HL-60/S4 treated with phorbol 12-myristate 13-acetate at 8.2 ng/mL for 4 days and 3 days (cell line): ENCODE data around the gene AP4M1.

Source experiments
- in situ Hi-C: fragments of 300-500 bp; cut with MboI; formaldehyde crosslinking; loops from 2 replicates; pipeline ENCODE4 v1.15.0; 2022; ENCODE audit warnings: low sequenced_read_pairs

AP4M1 gene

DNA sequence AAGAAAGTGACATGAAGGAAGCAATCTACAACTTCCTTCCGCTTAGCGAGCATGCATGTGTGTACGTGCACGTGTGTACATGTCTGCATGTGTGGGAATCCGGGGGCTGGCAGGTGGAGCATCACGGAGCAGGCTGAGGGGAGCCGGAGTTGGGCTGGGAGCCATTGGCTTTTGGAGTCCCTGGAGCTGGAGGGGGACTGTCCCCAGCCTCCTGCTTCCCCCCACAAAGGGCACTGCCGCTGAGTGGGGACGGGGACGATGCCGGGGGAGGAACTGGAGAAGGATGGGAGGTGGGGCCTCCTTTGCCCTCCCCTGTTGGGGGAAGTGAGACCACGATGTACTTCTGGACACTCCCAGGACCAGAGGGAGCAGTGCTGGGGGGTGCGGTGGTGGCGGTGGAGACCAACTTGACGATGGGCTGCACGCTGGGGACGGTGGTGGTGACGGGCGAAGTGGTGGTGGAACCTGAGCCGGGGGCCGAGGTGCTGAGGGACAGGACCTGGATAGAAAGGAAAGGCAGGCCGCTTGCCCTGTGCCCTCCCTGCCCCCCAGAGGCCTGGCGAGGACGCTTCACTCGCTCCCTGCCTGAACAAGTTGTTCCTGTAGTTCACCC is 5.8 kb downstream of the AP4M1 start:
- in situ Hi-C loops, result no loop called here

DNA sequence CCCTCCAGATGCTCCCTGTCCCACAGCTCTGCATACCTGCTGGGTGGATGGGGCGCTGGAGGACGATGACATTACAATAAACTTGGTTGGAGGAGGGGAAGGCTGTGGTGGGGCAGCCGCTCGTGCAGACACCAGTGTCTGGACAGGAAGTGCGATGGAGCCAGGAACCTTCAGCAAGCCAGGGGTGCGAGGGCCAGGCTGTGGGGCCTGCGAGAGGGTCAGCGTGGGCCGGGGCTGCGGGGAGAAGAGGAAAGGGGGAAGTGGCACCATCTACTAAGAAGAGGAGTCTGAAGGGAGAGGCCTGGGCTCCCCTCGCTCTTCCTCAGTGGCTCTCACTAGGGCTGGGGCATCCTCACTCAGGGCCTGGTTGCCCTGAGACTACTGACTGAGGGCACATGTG is 6.4 kb downstream of the AP4M1 start:
- in situ Hi-C loops, result no loop called here

DNA sequence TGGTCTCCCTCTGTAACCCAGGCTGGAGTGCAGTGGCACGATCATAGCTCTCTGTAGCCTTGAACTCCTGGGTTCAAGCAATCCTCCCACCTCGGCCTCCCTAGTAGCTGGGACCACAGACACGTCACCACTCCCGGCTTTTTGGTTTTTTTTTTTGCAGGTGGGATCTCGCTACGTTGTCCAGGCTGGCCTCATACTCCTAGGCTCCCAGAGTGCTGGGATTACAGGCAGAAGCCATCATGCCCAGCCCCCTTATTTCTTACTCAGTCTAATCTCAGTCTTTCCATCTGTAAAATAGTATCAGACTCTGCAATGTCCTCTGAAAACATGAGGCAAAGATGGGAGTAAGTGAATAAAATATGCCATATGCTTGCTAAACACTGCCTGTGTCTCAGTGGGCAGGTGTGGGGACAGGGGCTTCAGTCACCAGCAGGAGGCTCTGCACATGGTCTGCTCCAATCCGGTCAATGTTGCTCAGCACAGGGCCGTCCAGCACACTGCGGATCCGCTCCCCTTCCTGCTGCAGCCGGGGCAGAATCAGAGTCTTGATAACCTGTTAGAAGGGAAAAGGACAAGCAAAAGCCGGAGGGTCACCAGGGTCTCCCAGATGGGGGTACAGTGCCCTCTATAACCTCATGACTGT is 8.2 kb downstream of the AP4M1 start:
- in situ Hi-C loops, result no loop called here

DNA sequence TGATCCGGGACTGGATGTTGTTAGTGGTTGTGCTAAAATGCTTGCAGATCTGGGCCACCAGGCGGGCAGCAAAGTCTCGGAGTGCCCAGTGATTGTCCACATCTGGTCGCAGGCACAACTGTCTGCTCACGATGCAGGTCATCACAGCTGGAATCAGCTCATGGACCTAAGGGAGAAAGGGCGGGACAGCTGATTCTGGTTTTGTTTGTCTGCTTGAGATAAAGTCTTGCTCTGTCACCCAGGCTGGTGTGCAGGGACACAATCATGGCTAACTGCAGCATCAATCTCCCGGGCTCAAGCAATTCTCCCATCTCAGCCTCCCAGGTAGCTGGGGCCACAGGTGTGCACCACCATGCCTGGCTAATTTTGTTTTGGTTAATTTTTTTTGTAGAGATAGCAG is 9.7 kb downstream of the AP4M1 start:
- in situ Hi-C loops, result no loop called here

DNA sequence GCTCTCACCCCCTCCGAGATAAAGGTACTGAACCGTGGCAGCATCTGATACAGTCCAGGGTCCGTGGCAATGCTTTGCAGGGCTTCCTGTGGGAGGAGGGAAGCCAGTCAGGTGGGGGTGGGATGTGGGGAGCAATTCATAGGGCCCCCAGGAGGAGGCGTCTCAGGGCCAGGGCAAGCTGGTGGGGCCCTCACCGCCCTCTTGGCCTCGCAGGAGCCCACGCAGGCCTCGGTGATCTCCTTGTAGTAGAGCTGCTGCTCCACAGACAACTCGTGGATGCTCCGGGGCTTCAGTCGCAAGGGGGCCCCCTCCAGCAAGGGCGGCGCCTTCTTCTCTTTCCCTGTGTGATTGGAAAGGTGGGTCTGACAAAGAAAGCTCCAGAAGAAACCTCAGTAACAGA is 10.5 kb downstream of the AP4M1 start:
- in situ Hi-C loops, result no loop called here

DNA sequence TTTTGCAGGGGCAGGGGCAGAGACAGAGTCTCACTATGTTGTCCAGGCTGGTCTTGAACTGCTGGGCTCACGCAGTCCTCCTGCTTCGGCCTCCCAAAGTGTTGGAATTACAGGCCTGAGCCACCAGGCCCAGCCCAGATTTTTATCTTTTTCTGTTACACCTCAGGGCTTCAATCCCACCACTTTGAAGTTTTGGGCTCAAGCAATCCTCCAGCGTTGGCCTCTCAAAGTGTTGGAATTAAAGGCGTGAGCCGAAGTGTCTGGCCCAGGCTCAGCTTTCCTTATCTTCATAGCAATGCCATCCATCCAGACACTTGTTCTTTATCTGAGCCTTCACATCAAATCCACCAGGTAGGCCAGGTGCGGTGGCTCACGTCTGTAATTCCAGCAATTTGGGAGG is 13.6 kb downstream of the AP4M1 start:
- in situ Hi-C loops, result no loop called here

DNA sequence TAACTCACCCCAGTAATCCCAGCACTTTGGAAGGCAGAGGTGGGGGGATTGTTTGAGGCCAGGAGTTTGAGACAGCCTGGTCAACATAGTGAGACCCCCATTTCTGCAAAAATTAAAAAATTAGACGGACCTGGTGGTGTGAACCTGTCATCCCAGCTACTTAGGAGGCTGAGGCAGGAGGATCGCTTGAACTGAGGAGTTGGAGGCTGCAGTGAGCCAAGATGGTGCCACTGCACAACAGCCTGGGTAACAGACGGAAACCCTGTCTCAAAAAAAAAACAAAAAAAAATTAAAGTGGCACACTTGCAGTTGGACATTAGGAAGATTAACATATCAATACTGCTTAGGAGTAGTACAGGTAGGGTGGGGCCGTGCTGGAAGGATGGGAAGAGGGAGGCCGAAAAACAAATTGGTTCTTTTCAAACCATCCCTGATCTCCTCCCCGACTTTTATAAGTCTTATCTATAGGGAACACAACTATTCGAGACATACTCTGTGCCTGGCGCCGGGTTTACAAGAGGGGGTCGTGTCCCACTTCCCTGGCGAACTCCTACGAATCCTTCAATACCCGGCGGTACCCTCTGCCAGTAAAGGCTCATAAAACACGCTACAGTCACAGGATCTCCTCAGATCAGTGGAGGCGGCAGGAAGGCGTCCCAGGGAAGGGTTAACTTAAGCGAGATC is 17.1 kb downstream of the AP4M1 start:
- in situ Hi-C loops, result no loop called here

DNA sequence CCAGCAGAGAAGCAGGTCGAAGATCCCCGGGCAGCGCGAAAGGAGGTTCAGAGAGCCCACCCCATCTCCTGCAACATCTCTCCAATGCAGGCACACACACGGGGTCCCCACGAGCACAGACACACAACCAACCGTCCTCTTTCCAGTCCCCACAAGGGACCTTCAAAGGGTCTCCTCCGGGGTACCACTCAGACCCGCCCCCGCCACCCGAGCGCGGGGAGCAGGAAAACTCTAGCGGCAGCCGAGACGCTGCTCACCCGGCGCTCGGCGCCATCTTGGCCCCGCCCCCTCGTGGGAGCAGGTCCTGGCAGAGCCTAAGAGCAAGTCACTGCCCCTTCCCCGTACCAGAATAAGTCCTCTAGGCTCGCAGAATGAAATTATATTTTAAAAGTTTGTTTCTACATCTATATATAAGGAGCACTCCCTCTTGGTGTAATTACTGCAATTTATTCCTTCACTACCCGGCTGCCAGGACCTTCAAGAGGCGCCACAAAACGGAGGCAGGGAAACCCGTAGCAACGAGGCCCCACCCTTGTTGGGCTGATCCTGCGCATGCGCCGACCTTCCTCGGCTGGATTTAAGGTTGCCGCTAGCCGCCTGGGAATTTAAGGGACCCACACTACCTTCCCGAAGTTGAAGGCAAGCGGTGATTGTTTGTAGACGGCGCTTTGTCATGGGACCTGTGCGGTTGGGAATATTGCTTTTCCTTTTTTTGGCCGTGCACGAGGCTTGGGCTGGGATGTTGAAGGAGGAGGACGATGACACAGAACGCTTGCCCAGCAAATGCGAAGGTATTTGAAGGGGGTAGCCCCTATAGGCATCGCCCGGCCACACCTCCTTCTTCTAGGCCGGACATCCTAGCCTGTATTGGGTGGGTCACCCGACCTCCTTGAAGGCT is 17.9 kb downstream of the AP4M1 start, which contains the start of the genes CNPY4 and TAF6:
CNPY4 (plus strand) TSS at position 563 of the 898 bp plus-strand sequence; CDS start at position 674, 111 bp downstream.
TAF6 (minus strand) TSS at position 287 of the 898 bp plus-strand sequence. CDS start 5,149 bp downstream, outside the sequence.
- in situ Hi-C loops, result no loop called here

DNA sequence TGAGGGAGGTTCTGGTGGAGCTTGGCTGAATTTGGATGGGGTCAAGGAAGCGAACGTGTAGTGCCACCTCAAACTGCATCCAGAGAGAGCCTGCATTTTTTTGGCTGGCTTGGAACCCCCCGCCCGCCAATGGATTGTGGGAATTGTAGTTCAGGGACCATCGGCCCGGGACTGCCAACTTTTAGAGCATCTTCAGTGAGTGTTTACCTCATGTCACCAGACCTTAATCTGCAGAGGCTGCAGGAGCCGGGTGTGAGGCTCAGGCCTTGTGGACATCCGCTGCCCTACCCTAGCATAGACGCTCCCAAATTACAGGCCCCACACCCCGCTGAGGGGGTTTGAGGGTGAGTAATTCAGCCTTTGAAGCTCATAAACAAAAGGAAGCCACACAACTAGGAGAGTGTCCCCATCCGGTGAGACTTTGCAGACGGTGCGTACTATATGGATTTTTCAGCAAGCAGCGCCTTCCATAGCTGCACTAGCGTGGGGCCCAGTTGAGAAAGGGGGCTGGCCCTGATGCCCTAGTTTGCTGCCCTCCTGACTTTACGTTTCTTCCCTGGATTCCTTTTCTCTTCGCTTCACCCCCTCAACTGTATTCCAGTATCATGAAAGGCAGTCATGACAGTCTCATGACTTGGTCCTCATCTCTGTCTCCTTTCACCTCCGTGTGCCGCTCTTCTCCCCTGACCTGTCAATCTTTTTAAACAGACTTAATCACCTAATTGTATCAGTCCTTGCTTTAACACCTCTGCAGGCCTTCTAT is 18.7 kb downstream of the AP4M1 start:
- in situ Hi-C loops, result no loop called here

DNA sequence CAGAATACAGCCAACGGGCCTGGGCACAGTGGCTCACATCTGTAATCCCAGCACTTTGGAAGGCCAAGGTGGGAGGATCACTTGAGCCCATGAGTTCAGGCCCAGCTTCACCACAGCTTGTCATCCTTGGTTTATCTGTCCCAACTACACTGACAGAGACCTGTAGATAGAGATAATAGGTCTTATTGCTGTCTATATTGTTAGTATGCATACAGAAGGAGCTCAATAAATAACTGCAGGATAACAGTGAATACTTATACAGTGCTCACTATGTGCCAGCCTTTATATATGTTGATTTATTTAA is 19.2 kb downstream of the AP4M1 start:
- in situ Hi-C loops, result no loop called here

DNA sequence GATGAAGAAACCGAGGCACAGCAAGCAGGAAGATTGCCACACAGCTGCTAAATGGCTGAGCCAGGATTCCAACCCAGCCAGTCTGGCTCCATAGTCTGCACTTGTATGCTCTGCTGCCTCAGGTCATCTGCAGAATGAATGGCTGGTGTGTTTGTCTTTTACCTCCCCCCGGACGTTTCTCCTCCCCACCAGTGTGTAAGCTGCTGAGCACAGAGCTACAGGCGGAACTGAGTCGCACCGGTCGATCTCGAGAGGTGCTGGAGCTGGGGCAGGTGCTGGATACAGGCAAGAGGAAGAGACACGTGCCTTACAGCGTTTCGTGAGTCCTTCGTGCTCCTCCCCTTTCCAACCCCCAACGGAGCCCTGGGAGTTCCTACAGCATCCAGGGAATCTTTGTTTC is 20.6 kb downstream of the AP4M1 start:
- in situ Hi-C loops, result no loop called here

DNA sequence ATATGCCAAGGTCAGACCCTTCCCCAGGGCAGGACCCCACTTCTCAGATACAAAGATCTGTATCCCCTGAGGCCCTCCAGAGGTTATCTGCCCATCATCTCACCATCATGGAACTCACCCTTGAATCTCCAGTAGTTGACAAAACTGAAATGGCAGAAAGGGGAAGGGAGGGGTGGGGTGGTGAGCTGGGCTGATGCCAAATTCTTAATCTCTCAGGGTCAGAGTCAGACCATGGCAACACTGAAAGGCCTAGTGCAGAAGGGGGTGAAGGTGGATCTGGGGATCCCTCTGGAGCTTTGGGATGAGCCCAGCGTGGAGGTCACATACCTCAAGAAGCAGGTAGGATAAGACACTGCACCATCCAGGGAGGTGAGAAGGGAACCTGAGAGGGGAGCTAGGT is 21.1 kb downstream of the AP4M1 start:
- in situ Hi-C loops, result no loop called here

DNA sequence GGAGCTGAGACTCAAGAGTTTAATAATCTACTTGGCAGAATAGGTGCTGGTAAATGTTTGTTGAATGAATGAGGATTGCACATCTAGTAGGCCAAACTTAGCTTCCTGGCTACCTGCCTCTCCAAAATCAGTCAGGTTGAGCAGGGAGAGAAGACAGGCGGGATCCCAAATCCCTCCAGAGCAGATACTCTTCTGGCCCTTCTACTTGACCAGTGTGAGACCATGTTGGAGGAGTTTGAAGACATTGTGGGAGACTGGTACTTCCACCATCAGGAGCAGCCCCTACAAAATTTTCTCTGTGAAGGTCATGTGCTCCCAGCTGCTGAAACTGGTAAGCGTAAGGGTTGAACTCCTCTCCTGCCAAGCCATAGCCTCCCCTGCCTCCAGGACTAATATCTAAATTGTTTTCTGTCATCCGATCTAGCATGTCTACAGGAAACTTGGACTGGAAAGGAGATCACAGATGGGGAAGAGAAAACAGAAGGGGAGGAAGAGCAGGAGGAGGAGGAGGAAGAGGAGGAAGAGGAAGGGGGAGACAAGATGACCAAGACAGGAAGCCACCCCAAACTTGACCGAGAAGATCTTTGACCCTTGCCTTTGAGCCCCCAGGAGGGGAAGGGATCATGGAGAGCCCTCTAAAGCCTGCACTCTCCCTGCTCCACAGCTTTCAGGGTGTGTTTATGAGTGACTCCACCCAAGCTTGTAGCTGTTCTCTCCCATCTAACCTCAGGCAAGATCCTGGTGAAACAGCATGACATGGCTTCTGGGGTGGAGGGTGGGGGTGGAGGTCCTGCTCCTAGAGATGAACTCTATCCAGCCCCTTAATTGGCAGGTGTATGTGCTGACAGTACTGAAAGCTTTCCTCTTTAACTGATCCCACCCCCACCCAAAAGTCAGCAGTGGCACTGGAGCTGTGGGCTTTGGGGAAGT is 23.1 kb downstream of the AP4M1 start:
- in situ Hi-C loops, result no loop called here

DNA sequence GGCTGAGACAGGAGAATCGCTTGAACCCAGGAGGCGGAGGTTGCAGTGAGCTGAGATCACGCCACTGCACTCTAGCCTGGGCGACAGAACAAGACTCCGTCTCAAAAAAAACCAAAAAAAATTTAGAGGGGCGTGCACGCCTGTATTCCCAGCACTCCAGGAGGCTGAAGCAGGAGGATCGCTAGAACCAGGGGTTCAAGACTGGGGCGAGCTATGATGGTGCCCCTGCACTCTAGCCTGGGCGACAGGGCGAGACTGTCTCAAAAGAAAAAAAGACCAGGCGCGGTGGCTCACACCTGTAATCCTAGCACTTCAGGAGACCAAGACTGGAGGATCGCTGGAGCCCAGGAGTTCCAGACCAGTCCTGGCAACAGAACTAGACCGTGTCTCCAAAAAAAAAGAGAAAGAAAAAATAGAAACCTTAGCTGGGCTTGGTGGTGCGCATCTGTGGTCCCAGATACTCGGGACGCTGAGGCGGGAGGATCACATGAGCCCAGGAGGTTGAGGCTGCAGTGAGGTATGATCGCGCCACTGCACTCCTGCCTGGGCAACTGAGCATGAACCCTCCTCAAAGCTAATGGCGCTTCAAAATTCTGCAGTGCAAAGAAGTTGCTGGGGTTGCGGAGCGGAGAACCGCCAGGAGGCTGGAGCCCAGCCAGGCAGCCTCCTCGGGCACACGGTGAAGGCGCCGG is 24.9 kb downstream of the AP4M1 start:
- in situ Hi-C loops, result no loop called here

DNA sequence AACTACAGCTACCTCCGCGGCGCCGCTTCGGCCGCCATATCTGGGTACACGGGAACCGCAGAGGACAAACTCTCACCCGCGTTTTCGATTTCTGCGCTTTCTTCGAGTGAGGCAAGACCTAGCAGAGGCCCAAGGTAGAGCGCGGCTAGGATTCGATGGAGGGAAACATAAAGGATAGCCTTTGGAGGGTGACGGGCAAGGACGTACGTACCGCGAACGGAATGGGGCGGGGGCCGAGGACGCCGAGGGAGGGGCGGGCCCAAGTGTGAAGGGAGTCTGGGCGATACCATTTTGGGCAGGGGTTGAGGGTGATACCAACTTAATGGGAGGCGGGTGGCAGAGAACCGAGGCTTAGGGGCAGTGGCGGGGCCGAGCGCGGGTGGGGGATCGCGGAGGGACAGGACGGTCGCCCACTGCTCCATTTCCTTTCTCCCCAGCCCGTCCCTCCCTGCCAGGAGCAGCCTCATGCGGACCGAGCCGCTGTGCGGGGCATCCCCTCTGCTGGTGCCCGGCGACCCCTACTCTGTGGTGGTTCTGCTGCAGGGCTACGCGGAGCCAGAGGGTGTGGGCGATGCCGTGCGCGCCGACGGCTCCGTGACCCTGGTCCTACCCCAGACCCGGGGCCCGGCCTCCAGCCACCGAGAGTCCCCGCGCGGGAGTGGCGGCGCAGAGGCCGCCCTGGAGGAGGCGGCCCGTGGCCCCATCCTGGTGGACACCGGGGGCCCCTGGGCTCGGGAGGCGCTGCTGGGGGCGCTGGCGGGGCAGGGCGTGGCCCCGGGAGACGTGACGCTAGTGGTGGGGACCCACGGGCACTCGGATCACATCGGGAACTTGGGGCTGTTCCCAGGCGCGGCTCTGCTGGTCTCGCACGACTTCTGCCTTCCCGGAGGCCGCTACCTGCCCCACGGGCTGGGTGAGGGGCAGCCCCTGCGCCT is 25.8 kb downstream of the AP4M1 start, which contains the start of gene MBLAC1:
MBLAC1 (plus strand) TSS at position 37 of the 935 bp plus-strand sequence; CDS start at position 466, 429 bp downstream.
- in situ Hi-C loops, result no loop called here

DNA sequence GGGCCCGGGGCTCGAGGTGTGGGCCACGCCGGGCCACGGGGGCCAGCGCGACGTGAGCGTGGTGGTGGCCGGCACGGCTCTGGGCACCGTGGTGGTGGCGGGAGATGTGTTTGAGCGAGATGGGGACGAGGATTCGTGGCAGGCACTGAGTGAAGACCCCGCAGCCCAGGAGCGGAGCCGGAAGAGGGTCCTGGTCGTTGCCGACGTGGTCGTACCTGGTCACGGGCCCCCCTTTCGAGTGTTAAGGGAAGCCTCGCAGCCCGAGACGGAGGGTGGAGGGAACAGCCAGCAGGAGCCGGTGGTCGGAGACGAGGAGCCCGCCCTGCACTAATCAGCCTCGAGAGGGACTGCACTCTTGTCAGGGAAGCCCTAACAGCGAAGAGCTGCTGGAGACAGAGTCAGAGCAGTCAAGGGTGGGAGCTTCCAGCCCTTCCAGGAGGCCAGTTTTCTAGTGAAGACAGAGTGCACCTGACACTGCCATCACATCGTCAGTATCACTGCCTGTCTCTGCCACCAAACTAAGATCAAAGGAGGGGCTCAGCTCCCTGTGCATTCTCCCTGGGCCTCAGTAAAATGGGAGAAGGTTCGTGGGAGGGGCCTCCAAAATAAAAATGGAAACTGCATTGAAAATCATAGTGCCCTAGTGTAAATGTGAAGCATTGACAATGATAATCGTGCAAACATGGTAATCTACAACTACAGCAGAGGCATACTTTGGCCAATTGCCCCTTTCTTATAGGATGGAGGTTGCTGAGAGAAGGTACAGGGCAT is 26.6 kb downstream of the AP4M1 start:
- in situ Hi-C loops, result no loop called here

DNA sequence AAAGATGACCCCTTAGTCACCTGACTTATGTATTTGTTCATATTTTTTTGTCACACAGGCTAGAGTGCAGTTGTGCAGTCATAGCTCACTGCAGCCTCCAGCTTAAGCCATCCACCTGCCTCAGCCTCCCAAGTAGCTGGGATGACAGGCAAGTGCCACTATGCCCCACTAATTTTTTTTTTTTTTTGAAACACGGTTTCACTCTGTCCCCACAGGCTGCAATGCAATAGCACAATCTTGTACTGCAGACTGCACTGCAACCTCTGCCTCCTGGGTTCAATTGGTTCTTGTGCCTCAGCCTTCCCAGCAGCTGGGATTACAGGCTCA is 27.2 kb downstream of the AP4M1 start:
- in situ Hi-C loops, result no loop called here
